Heart right ventricle (tissue), 16 donors: ENCODE measurements around the gene PTCH2. TPM values are rescaled to one million over a fixed set of nuclear protein-coding genes. Genes with fewer than 3 reads are reported as not detected.

Source experiments
- ATAC-seq, 8 donors: fragments of 200-7000 bp; cut with Tn5 transposase; one replicate each; pipeline ENCODE4 v1.9.1; 2020; ENCODE audit warnings: mild to moderate bottlenecking in 8 of 8, moderate library complexity in 8 of 8, moderate number of reproducible peaks in 1 of 8
- DNase-seq, 2 donors: peaks; one replicate each; pipeline ENCODE4 v3.0.0-alpha.2; 2020
- H3K27ac ChIP-seq, 10 donors: fragments of 200-600 bp; sonication (generic) in 2 of 10; one replicate each; pipeline versions ENCODE4 v1.5.0 to v1.8.0; 2020 to 2022; ENCODE audit warnings: mild to moderate bottlenecking in 3 of 10
- H3K27me3 ChIP-seq, 7 donors: fragments of 200-600 bp; one replicate each; pipeline ENCODE4 v1.8.0; 2021 to 2022; ENCODE audit warnings: mild to moderate bottlenecking in 2 of 7
- H3K36me3 ChIP-seq, 9 donors: fragments of 200-600 bp; sonication (generic) in 1 of 9; one replicate each; pipeline versions ENCODE4 v1.5.0 to v1.8.0; 2020 to 2022; ENCODE audit warnings: mild to moderate bottlenecking in 2 of 9
- H3K4me1 ChIP-seq, 9 donors: fragments of 200-600 bp; sonication (generic) in 1 of 9; one replicate each; pipeline versions ENCODE4 v1.5.0 to v1.8.0; 2020 to 2022; ENCODE audit warnings: mild to moderate bottlenecking in 4 of 9
- H3K4me3 ChIP-seq, 10 donors: fragments of 200-600 bp; sonication (generic) in 2 of 10; one replicate each; pipeline versions ENCODE4 v1.5.0 to v1.8.0; 2020 to 2022; ENCODE audit warnings: mild to moderate bottlenecking in 7 of 10, moderate library complexity in 2 of 10
- H3K9me3 ChIP-seq, 11 donors: fragments of 200-600 bp in 10 of 11; sonication (generic) in 2 of 11; one replicate each; pipeline versions ENCODE4 v1.5.0 to v1.8.0; 2013 to 2022; ENCODE audit warnings: mild to moderate bottlenecking in 2 of 11, control low read depth in 1 of 11, moderate library complexity in 1 of 11
- WGBS, 2 donors: extraction: QIAGEN DNeasy Blood & Tissue Kit; methylation state at CpG; one replicate each; pipeline ENCODE4 v1.1.7; 2013; ENCODE audit warnings: inconsistent platforms in 1 of 2; 5-methylcytosine and 5-hydroxymethylcytosine counted together
- intact Hi-C, 10 donors: fragments of 100-400 bp; cut with DNase I; formaldehyde crosslinking; loops; one replicate each; pipeline versions ENCODE4 v1.11.1 to v1.14.2; 2022
- polyA plus RNA-seq, 2 donors: library from polyadenylated mRNA; stranded (reverse); fragments of 200-250 nt; gene quantifications; one replicate each; pipeline ENCODE4 v1.2.3, GENCODE V29; 2013
- total RNA-seq, 10 donors: library from RNA; stranded (reverse); fragmentation: NEBNext Ultra II Directional in 3 of 10; extraction: Animal tissue kit (Norgen Biotek cat#: 25700) in 3 of 10; gene quantifications; one replicate each; pipeline versions ENCODE4 v1.2.1 to v1.2.4, GENCODE V29; 2021 to 2023
- TF ChIP-seq, protein P1 (sequence below), 9 donors: fragments of 200-600 bp; sonication (generic) in 2 of 9; IDR thresholded peaks; one replicate each; pipeline versions ENCODE4 v1.5.0 to v1.8.0; 2021 to 2022; ENCODE audit warnings: antibody characterized with exemption in 9 of 9, mild to moderate bottlenecking in 5 of 9, moderate library complexity in 1 of 9
- donor health status: Arrhythmogenic right ventricular cardiomyopathy.
- donor health status: ischemic (EF 13 %, LVEDD 7.1; RV severe dilation, severe dysfunction).
- donor health status: healthy with polysubstance abuse.
- donor health status: DM: no; HTN: yes; CAD: no.
- donor health status: DM: no; HTN: no; CAD: no.
- donor health status: ischemic (EF 25% LVEDD 6.9; RV normal size, moderate dysfunction).
- donor health status: ischemic (EF 25% LVEDD 5.7; RV mildly dilated, moderate dysfunction).
- donor health status: healthy.
- donor health status: DM: yes; HTN: yes; CAD: no.
- donor health status: Ischemic cardiomyopathy.
- donor health status: ischemic (EF 35%, LVEDD 5.7; RV mildly dilated, moderate dysfunction).
- donor health status: nonischemic (EF 11% LVEDD 7.7; RV severe dilation, severe dysfunction).
- donor health status: DM: yes; HTN: yes; CAD: no.
- donor health status: PGD.
- donor health status: ischemic (EF 29% LVEDD 5.4; RV normal size, mild dysfunction).
- donor health status: nonischemic (EF 23%, LVEDD 6.1; RV moderate dilation, normal function).

PTCH2 gene
- total and polyA plus RNA-seq, 12 donors: 0.25 to 1.1 (median 0.44) TPM

- H3K27ac ChIP-seq: no peak overlapping the region
- DNase-seq (no peak), ATAC-seq (no peak)
- H3K27me3 ChIP-seq: no peaks in the 10 kb centered on the region
- no peaks in the 10 kb centered on the region for H3K9me3 ChIP-seq
- H3K4me1 ChIP-seq: peaks cover 0 to 7% (median 0%) of the 10 kb centered on the region in 9 donors
- 94 to 96% methylated on average over 10 of the region's 10 CpGs for WGBS, 2 donors
- intact Hi-C loops: no loop called here
- H3K36me3 ChIP-seq: peaks cover 0 to 92% (median 12%) of the 10 kb centered on the region in 9 donors
- no peak overlapping the region for H3K4me3 ChIP-seq
- TF ChIP-seq, protein P1, sequence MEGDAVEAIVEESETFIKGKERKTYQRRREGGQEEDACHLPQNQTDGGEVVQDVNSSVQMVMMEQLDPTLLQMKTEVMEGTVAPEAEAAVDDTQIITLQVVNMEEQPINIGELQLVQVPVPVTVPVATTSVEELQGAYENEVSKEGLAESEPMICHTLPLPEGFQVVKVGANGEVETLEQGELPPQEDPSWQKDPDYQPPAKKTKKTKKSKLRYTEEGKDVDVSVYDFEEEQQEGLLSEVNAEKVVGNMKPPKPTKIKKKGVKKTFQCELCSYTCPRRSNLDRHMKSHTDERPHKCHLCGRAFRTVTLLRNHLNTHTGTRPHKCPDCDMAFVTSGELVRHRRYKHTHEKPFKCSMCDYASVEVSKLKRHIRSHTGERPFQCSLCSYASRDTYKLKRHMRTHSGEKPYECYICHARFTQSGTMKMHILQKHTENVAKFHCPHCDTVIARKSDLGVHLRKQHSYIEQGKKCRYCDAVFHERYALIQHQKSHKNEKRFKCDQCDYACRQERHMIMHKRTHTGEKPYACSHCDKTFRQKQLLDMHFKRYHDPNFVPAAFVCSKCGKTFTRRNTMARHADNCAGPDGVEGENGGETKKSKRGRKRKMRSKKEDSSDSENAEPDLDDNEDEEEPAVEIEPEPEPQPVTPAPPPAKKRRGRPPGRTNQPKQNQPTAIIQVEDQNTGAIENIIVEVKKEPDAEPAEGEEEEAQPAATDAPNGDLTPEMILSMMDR (IDR thresholded peaks at IDR 0.05): no peak
Measured at GRCh38 chr1:44867801-44868200, 24.7 kb upstream of the PTCH2 start.

- Histone ChIP-seq H3K4me3 (no peak overlapping the region), H3K36me3 (peaks cover 0 to 54% (median 4%) of the 10 kb centered on the region in 9 donors), H3K4me1 (peaks cover 0 to 36% (median 19%) of the 10 kb centered on the region in 9 donors), H3K9me3 (no peaks in the 10 kb centered on the region), H3K27me3 (no peaks in the 10 kb centered on the region), H3K27ac (peak overlapping the region in 1 of 10 donors; percentile 26)
- intact Hi-C loops: no loop called here
- ATAC-seq: peak in 2 of 8 donors; percentile 53 to 70
- TF ChIP-seq, protein P1 (IDR thresholded peaks at IDR 0.05): no peak
- WGBS, 2 donors: 88 to 89% methylated on average over 5 of the region's 5 CpGs
- no peak for DNase-seq
Measured at GRCh38 chr1:44862829-44863401, 19.9 kb upstream of the PTCH2 start.

DNA sequence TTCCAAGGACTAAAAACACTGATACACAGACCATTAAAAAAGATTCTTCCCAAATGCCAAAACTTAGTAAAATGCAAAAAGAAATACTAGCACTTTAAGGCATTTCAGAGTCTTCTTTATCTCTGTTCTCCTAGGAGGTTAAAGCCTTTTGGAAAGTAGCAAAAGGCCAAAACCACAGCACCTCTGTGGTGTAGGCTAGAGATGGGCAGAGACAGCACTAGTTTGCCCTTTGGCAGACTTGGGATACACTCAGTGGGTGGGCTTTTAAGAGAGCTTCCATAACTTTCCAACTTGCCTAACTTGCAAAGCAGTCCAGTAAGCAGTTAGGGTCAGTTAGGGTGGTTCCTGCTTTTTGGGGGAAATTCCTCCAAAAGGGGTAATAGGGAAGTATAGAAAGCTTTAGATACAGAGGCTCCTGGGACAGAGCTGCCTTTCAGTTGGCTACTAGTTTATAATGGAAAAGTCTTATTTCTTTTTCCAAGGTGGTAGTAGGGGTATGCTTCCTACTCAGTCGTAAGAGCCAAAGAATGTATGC lies 17.9 kb upstream of the PTCH2 start:
- H3K36me3 ChIP-seq: peaks cover 0 to 55% (median 7%) of the 10 kb centered on the region in 9 donors
- DNase-seq (no peak), ATAC-seq (peak in 2 of 8 donors; percentile 22 to 23)
- intact Hi-C loops: no loop called here
- WGBS, 2 donors: 50 to 55% methylated on average over 1 of the region's 1 CpG
- peak overlapping the region in 5 of 10 donors; percentile 2 to 41 (median 20) for H3K27ac ChIP-seq
- TF ChIP-seq, protein P1 (IDR thresholded peaks at IDR 0.05): no peak
- H3K9me3 ChIP-seq: no peaks in the 10 kb centered on the region
- no peaks in the 10 kb centered on the region for H3K27me3 ChIP-seq
- no peak overlapping the region for H3K4me3 ChIP-seq
- peaks cover 0 to 36% (median 19%) of the 10 kb centered on the region in 9 donors for H3K4me1 ChIP-seq

- peaks cover 0 to 36% (median 19%) of the 10 kb centered on the region in 9 donors for H3K4me1 ChIP-seq
- no peak overlapping the region for H3K4me3 ChIP-seq
- H3K27ac ChIP-seq: peak overlapping the region in 3 of 10 donors; percentile 2 to 20 (median 18)
- DNase-seq (no peak), ATAC-seq (no peak)
- peaks cover 0 to 55% (median 7%) of the 10 kb centered on the region in 9 donors for H3K36me3 ChIP-seq
- TF ChIP-seq, protein P1 (IDR thresholded peaks at IDR 0.05): no peak
- intact Hi-C loops: no loop called here
- H3K27me3 ChIP-seq: no peaks in the 10 kb centered on the region
- no peaks in the 10 kb centered on the region for H3K9me3 ChIP-seq
- 88 to 90% methylated on average over 1 of the region's 1 CpG for WGBS, 2 donors
Measured at GRCh38 chr1:44860331-44860730, 17.3 kb upstream of the PTCH2 start.
